ENCODE results near the gene KCNK17. TPM values are rescaled to one million over a fixed set of nuclear protein-coding genes. Genes with fewer than 3 reads are reported as not detected.
"Not testable (repeated sequence)": the region's sequence is repeated elsewhere in the genome, so short reads cannot be mapped to it uniquely, and the experiment has no call there.

Gene KCNK17
- total and polyA plus RNA-seq, 7 donors = 0.04 TPM; not detected in 6

DNA sequence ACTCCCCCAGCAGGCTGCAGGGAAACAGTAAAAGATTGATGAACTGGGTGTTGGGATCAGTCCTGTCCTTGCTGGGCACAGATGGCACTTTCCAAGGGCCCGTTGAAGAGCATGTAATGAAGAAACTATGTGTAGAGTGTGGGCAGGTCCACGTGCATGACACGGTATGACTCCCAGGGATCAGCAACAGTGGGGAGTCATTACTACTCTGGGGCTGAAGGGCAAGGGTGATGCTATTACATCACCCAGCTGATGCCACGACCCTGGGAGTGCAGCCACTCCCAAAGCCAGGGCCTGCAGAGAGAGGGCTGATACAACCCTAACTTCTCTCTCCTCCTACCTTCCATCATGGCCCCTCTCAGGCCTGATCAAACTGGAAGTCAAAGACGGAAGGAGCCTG lies 20.1 kb downstream of the KCNK17 start:
- DNase-seq (no peak), ATAC-seq (no peak)
- H3K9me3 ChIP-seq = no peaks in the 10 kb centered on the region
- H3K27me3 ChIP-seq (ENCODE audit: insufficient read depth in 3 of 3, low read length in 2 of 3) = peaks cover 0 to 5% (median 0%) of the 10 kb centered on the region in 3 donors
- intact Hi-C loops (cut with DNase I) = no loop called here
- H3K4me1 ChIP-seq = no peaks in the 10 kb centered on the region
- no peak overlapping the region for H3K27ac ChIP-seq
- H3K4me3 ChIP-seq = no peak overlapping the region
- WGBS, 3 donors = 43 to 67% (median 48%) methylated on average over 5 of the region's 5 CpGs
- no peaks in the 10 kb centered on the region for H3K36me3 ChIP-seq (ENCODE audit: insufficient read depth in 1 of 2, low read depth in 1 of 2)
- TF ChIP-seq, protein P1, sequence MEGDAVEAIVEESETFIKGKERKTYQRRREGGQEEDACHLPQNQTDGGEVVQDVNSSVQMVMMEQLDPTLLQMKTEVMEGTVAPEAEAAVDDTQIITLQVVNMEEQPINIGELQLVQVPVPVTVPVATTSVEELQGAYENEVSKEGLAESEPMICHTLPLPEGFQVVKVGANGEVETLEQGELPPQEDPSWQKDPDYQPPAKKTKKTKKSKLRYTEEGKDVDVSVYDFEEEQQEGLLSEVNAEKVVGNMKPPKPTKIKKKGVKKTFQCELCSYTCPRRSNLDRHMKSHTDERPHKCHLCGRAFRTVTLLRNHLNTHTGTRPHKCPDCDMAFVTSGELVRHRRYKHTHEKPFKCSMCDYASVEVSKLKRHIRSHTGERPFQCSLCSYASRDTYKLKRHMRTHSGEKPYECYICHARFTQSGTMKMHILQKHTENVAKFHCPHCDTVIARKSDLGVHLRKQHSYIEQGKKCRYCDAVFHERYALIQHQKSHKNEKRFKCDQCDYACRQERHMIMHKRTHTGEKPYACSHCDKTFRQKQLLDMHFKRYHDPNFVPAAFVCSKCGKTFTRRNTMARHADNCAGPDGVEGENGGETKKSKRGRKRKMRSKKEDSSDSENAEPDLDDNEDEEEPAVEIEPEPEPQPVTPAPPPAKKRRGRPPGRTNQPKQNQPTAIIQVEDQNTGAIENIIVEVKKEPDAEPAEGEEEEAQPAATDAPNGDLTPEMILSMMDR (IDR thresholded peaks at IDR 0.05) = no peak

DNA sequence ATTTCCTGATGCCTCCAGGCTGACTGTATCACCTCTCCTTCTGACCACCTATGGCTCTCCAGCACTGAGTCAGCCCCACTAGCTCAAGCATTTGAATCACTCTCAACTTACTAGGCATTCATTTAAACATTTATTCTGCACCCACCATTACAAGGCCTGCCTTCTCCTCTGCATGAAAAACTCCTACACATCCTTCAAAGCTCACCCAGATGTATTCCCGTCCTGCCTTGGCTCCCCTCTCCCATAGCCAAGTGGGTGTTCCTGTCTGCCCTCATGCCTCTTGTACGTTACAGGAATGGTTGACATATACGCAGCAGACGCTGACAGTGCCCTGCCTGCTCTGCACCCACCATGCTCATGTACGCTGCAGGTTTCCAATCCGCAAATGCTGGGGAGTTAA lies 21.6 kb downstream of the KCNK17 start:
- no peaks in the 10 kb centered on the region for H3K9me3 ChIP-seq
- H3K36me3 ChIP-seq (ENCODE audit: insufficient read depth in 1 of 2, low read depth in 1 of 2) = no peaks in the 10 kb centered on the region
- intact Hi-C loops (cut with DNase I) = no loop called here
- H3K27me3 ChIP-seq (ENCODE audit: insufficient read depth in 3 of 3, low read length in 2 of 3) = peaks cover 0 to 5% (median 0%) of the 10 kb centered on the region in 3 donors
- DNase-seq (no peak), ATAC-seq (no peak)
- no peaks in the 10 kb centered on the region for H3K4me1 ChIP-seq
- TF ChIP-seq, protein P1 (IDR thresholded peaks at IDR 0.05) = no peak
- no peak overlapping the region for H3K27ac ChIP-seq
- 93 to 96% (median 95%) methylated on average over 6 of the region's 6 CpGs for WGBS, 3 donors
- H3K4me3 ChIP-seq = no peak overlapping the region

- no peak for DNase-seq
- H3K9me3 ChIP-seq = no peaks in the 10 kb centered on the region
- no peak overlapping the region for H3K27ac ChIP-seq
- no peaks in the 10 kb centered on the region for H3K36me3 ChIP-seq (ENCODE audit: insufficient read depth in 1 of 2, low read depth in 1 of 2)
- peaks cover 0 to 5% (median 0%) of the 10 kb centered on the region in 3 donors for H3K27me3 ChIP-seq (ENCODE audit: insufficient read depth in 3 of 3, low read length in 2 of 3)
- intact Hi-C loops (cut with DNase I) = no loop called here
- no peaks in the 10 kb centered on the region for H3K4me1 ChIP-seq
- TF ChIP-seq, protein P1 (IDR thresholded peaks at IDR 0.05) = no peak
- 81 to 86% (median 84%) methylated on average over 2 of the region's 2 CpGs for WGBS, 3 donors
- no peak for ATAC-seq
- H3K4me3 ChIP-seq = no peak overlapping the region
These were observed 24.7 kb downstream of the KCNK17 start for GRCh38 chr6:39289490-39289889.

DNA sequence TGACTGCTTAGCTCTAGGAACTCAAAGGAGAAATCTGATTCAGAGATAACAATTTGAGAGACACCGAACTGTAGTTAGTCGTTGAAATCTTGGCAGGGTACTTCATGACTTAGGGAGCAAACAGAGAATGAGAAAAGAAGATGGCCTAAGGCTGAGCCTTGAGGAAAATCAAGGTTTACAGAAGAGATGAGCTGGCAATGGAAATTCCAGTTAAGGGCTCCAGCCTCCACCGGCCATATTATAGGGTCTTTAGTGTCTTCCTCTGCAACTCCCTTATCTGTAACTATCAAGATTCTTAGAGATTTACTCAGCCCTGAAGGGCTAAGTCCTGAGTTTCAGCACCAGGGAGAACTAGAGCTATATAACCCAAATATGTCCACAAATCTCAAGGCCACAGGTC lies 26.6 kb downstream of the KCNK17 start:
- Histone ChIP-seq H3K9me3 (no peaks in the 10 kb centered on the region), H3K36me3 (ENCODE audit: insufficient read depth in 1 of 2, low read depth in 1 of 2) (no peaks in the 10 kb centered on the region), H3K4me1 (no peaks in the 10 kb centered on the region), H3K27me3 (ENCODE audit: insufficient read depth in 3 of 3, low read length in 2 of 3) (no peaks in the 10 kb centered on the region), H3K4me3 (no peak overlapping the region), H3K27ac (no peak overlapping the region)
- TF ChIP-seq, protein P1 (IDR thresholded peaks at IDR 0.05) = no peak
- 89 to 99% (median 91%) methylated on average over 3 of the region's 3 CpGs for WGBS, 3 donors
- no peak for ATAC-seq
- intact Hi-C loops (cut with DNase I) = no loop called here
- DNase-seq = no peak

DNA sequence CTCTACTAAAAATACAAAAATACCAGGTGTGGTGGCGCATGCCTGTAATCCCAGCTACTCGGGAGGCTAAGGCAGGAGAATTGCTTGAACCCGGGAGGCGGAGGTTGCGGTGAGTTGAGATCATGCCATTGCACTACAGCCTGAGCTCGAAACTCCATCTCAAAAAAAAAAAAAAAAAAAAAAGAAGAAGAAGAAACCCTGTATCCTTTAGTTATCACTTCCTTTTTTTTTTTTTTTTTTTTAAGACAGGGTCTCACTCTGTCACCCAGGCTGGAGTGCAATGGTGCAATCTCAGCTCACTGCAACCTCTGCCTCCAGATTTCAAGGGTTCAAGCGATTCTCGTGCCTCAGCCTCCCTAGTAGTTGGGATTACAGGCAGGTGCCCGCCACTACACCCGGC lies 27.6 kb downstream of the KCNK17 start:
- intact Hi-C loops (cut with DNase I); H3K9me3 ChIP-seq; H3K27me3 ChIP-seq (ENCODE audit: insufficient read depth in 3 of 3, low read length in 2 of 3); H3K4me1 ChIP-seq; H3K27ac ChIP-seq; ATAC-seq; H3K4me3 ChIP-seq; H3K36me3 ChIP-seq (ENCODE audit: insufficient read depth in 1 of 2, low read depth in 1 of 2); DNase-seq: not testable (repeated sequence)
- WGBS, 3 donors = 70 to 87% (median 86%) methylated on average over 4 to 10 of the region's 10 CpGs
